ENCODE data around the gene CNTNAP5.

CNTNAP5 gene

DNA sequence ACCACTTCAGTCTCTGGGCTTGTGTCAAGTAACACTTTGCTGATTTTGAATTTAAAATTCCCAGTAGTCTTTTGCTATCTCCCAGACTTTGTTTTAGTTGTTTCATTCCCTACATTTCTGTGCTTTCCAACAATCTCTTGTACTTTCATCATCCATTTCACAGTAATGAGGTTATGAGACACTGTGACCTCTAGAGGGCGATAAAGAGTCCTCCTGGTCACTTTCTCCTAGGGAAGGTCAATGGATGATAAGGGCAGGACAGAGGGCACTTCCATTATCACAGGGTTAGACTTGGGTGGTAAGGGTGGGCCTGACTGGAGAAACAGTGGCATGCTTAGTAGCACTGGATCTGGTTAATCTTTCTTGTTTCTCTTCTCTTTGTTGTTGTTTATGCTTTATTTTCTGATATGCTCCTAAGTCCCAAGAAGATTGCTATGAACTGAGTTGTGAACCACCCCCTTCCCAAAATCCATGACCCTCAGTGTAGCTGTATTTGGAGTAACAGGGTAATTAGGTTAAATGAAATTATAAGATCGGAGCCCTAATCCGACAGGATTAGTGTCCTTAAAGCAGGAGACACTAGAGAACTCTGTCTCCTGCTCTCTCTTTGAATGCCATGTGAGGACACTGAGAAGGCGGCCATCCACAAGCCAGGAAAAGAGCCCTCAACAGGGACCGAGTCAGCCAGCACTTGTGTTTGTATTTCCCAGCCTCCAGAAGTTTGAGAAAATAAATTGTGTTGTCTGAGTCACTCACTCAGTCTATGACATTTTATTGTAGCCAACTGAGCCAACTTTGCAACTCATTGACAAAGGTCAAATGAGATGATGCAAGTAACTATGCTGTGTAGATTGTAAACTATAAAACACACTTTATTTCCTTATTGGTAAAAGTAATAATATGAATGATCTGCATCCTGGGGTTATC lies 779.2 kb downstream of the CNTNAP5 start:
- Histone ChIP-seq H4K20me1 (ENCODE audit: insufficient read depth, low read length) (no peaks in the 10 kb centered on the region), H3K79me2 (ENCODE audit: low read length) (no peaks in the 10 kb centered on the region), H2AFZ (ENCODE audit: low read length) (no peak overlapping the region), H3K9me2 (replicated peaks; ENCODE audit: insufficient read depth, low read length) (no peaks in the 10 kb centered on the region), H3F3A (ENCODE audit: insufficient read depth, low read length) (peaks cover 3% of the 10 kb centered on the region; the same call in 1 of the 2 replicates), H3K4me2 (ENCODE audit: low read depth, low read length) (no peak overlapping the region), H3K9me3 (replicated peaks; ENCODE audit: insufficient read depth, low read length) (no peaks in the 10 kb centered on the region), H3K4me3 (ENCODE audit: low read length) (no peak overlapping the region), H3K4me1 (ENCODE audit: low read length) (peaks cover 14% of the 10 kb centered on the region; the same call in 1 of the 2 replicates), H3K27me3 (replicated peaks; ENCODE audit: insufficient read depth, low read length) (no peaks in the 10 kb centered on the region), H3K27ac (ENCODE audit: low read length) (no peak overlapping the region), H3K36me3 (replicated peaks; ENCODE audit: insufficient read depth, low read length) (no peaks in the 10 kb centered on the region), H3K9ac (ENCODE audit: low read length) (no peak overlapping the region)
- peak; percentile 50 for DNase-seq
- TF ChIP-seq, protein P1, sequence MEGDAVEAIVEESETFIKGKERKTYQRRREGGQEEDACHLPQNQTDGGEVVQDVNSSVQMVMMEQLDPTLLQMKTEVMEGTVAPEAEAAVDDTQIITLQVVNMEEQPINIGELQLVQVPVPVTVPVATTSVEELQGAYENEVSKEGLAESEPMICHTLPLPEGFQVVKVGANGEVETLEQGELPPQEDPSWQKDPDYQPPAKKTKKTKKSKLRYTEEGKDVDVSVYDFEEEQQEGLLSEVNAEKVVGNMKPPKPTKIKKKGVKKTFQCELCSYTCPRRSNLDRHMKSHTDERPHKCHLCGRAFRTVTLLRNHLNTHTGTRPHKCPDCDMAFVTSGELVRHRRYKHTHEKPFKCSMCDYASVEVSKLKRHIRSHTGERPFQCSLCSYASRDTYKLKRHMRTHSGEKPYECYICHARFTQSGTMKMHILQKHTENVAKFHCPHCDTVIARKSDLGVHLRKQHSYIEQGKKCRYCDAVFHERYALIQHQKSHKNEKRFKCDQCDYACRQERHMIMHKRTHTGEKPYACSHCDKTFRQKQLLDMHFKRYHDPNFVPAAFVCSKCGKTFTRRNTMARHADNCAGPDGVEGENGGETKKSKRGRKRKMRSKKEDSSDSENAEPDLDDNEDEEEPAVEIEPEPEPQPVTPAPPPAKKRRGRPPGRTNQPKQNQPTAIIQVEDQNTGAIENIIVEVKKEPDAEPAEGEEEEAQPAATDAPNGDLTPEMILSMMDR (IDR thresholded peaks at IDR 0.05; ENCODE audit: low read length) = peak; percentile 87
- TF ChIP-seq EZH2phosphoT487 (IDR thresholded peaks at IDR 0.05; ENCODE audit: low read length) = no peak

DNA sequence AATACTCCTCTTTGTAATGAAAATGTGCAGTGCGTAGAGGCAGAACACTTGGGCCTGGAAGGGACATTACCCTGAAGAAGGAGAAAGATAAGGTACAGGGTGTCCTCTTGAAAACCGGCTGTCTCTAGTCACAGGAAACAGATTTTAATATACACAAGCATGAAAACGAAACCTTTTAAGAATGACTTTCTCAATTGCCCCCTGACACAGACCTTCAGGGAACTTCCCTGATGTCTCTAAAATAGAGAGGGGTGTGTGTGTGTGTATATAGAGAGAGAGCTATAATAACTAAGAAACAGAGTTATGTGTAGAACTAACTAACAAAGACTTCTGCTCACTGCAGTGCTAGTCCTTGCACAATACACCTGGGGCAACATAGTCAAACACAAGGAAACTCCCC lies 780.0 kb downstream of the CNTNAP5 start:
- Histone ChIP-seq H3K27ac (ENCODE audit: low read length) (no peak overlapping the region), H3F3A (ENCODE audit: insufficient read depth, low read length) (peaks cover 3% of the 10 kb centered on the region; the same call in 1 of the 2 replicates), H3K27me3 (replicated peaks; ENCODE audit: insufficient read depth, low read length) (no peaks in the 10 kb centered on the region), H2AFZ (ENCODE audit: low read length) (no peak overlapping the region), H3K9me3 (replicated peaks; ENCODE audit: insufficient read depth, low read length) (no peaks in the 10 kb centered on the region), H3K79me2 (ENCODE audit: low read length) (no peaks in the 10 kb centered on the region), H3K4me2 (ENCODE audit: low read depth, low read length) (no peak overlapping the region), H3K4me3 (ENCODE audit: low read length) (no peak overlapping the region), H3K9me2 (replicated peaks; ENCODE audit: insufficient read depth, low read length) (no peaks in the 10 kb centered on the region), H3K36me3 (replicated peaks; ENCODE audit: insufficient read depth, low read length) (no peaks in the 10 kb centered on the region), H3K9ac (ENCODE audit: low read length) (no peak overlapping the region), H4K20me1 (ENCODE audit: insufficient read depth, low read length) (no peaks in the 10 kb centered on the region), H3K4me1 (ENCODE audit: low read length) (peaks cover 14% of the 10 kb centered on the region; the same call in 1 of the 2 replicates)
- TF ChIP-seq, protein P1 (IDR thresholded peaks at IDR 0.05; ENCODE audit: low read length) = no peak
- TF ChIP-seq EZH2phosphoT487 (IDR thresholded peaks at IDR 0.05; ENCODE audit: low read length) (no peak), EZH2 (optimal IDR thresholded peaks at IDR 0.05; ENCODE audit: low read depth, low read length) (no peak)
- peak; percentile 80 for DNase-seq

DNA sequence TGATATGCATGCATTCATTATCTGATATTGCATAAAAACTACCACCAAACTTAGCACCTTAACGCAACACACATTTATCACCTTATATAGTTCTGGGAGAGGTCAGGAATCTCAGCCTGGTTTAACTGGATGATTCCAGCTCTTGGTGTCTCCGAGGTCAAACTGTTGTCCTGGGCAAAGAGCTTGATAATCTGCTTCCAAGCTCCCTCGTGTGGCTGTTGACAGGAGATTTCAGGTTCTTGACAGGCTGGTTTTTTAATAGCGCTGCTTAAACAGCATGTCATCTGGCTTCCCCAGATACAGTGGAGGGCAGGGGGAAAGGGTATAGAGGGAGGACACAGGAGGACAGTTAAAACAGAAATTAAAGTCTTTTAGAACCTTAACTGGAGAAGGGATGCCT lies 785.0 kb downstream of the CNTNAP5 start:
- no peak for TF ChIP-seq EZH2 (optimal IDR thresholded peaks at IDR 0.05; ENCODE audit: low read depth, low read length)
- TF ChIP-seq EZH2phosphoT487 (IDR thresholded peaks at IDR 0.05; ENCODE audit: low read length) = no peak
- TF ChIP-seq, protein P1 (IDR thresholded peaks at IDR 0.05; ENCODE audit: low read length) = no peak
- peaks cover 3% of the 10 kb centered on the region; the same call in 1 of the 2 replicates for H3F3A ChIP-seq (ENCODE audit: insufficient read depth, low read length)
- no peak overlapping the region for H3K4me2 ChIP-seq (ENCODE audit: low read depth, low read length)
- no peaks in the 10 kb centered on the region for H4K20me1 ChIP-seq (ENCODE audit: insufficient read depth, low read length)
- DNase-seq = peak; percentile 9
- no peak overlapping the region for H3K27ac ChIP-seq (ENCODE audit: low read length)
- H3K36me3 ChIP-seq (replicated peaks; ENCODE audit: insufficient read depth, low read length) = no peaks in the 10 kb centered on the region
- H3K27me3 ChIP-seq (replicated peaks; ENCODE audit: insufficient read depth, low read length) = no peaks in the 10 kb centered on the region
- no peak overlapping the region for H2AFZ ChIP-seq (ENCODE audit: low read length)
- no peaks in the 10 kb centered on the region for H3K9me3 ChIP-seq (replicated peaks; ENCODE audit: insufficient read depth, low read length)
- no peaks in the 10 kb centered on the region for H3K9me2 ChIP-seq (replicated peaks; ENCODE audit: insufficient read depth, low read length)
- no peak overlapping the region for H3K4me3 ChIP-seq (ENCODE audit: low read length)
- H3K4me1 ChIP-seq (ENCODE audit: low read length) = peaks cover 6% of the 10 kb centered on the region; the same call in 1 of the 2 replicates
- no peak overlapping the region for H3K9ac ChIP-seq (ENCODE audit: low read length)
- H3K79me2 ChIP-seq (ENCODE audit: low read length) = no peaks in the 10 kb centered on the region

All from MM.1S (cell line).